Activated CD4-positive, alpha-beta T cell treated with anti-CD3 and anti-CD28 coated beads, Interleukin-2, amount 50 U/mL, for 1 hour (primary cell): Measurements from ENCODE around the gene SEL1L.
"Not testable (repeated sequence)": the region's sequence is repeated elsewhere in the genome, so short reads cannot be mapped to it uniquely, and the experiment has no call there.

Experiments used
- DNase-seq: peaks from one replicate; pipeline ENCODE4 v3.0.0-alpha.2; 2020

Gene SEL1L

DNA sequence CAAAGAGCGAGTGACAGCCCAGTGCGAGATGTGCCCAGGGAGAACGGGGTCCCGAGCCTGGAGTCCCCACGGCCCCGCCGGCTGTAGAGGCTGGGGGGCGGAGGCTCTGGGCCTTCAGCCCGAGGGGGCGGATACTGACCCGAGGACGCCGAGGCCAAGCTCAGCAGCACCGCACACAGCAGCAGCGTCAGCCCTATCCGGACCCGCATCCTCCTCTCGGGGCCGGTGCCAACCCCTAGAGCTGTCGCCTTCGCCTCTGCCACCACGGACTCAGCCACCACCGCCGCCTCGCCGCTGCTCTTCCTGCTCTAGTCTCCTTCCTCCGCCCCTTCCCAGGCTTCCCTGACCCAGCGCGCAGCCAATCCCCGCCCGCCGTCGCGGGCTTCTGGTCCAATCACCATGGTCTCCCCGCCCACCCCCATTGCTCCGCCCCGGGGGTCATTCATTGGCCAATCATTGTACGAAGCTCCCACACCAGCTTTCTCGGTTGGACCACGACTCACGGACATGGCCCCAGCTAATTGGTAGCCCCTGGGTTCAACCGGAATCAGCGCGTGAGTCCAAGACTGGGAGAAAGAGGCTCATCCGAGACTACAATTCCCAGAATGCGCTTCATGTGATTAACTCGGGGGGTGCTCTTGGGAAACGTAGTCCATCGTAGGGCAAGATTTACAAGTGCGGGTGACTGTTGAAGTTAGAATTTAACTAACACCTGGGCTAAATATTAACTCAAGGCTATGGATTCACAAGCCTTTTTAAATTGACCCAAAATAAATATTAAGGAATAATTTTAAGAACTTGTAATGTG, at the start of gene SEL1L:
Gene SEL1L, minus strand, starts transcription at position 318 of the 808 bp plus-strand sequence. Its CDS starts 109 bp downstream, at position 209.
- DNase-seq = peak; percentile 100

DNA sequence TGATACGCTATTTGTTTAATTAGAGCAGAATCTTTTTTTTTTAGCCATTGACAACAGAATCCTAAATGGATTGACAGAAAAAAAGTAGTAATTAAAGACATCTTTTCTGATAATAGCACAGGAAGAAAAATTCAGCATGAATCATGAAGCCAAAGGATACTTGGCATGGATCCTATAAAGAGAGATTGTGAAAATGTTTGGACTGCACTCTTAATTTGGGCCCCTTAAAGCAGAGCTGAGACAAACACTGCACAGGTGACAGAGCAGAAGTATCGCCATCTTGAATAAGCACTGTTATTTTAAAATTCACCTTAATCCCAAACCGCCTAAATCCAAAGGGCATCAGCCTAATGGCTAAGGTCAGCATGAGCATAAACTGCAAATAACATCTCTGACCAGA, 48.8 kb upstream of the SEL1L start:
- DNase-seq = no peak

DNA sequence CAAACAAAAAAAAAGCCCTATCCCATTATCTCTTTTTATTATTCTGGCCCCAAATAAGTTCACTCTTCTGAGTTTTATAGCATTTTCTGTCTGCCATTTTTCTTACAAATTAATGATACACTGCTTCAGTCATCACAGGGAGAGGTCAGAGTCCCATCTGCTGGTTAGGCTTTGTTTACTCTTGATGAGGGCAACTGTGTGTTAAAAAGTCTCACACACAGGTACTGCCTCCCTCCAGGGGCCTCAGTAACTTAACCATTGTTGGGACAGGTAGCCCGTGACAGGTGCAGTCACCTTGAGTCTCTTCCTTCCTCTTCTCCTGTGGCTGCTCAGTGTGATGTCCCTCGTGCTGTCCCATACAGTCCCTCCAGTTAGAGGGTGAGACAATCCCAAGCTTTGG, 45.5 kb upstream of the SEL1L start:
- DNase-seq = no peak

DNA sequence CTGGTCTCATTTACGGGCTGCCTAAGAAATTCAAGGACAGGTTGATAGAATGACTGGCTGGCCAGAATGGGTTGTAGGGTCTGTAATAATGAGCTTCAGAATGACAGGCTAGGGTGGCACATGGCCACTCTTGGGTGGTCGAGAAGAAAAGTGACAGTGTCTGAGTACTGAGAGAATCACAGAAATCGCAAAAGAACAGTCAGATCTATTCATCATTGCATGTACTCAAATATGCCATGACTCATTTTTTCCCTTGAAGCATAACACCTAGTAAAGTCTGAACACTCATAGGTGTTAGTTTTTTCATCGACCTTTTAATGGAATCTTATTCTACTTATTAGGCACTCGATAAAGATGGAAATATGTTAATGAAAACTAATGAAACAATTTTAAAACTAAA, 37.8 kb upstream of the SEL1L start:
- no peak for DNase-seq

DNA sequence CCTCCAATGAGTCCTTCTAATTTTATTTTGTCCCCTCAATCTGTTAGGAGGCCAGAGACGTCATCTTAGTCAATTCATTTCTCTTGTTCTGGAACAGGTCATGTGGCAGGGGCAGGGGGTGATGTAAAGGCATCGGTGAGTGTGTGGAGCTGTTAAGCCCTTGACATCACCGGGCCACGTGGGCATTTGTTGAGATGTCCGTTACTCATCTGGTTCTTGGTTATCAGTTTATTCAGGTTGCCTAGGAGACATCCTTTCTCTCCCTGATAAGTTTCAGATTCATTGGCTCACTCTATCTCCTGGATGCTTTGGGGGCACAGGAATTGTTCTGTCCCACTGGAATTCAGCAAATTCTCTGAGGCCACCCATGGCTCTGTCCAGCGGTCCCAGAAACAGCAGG, 33.6 kb upstream of the SEL1L start:
- no peak for DNase-seq

DNA sequence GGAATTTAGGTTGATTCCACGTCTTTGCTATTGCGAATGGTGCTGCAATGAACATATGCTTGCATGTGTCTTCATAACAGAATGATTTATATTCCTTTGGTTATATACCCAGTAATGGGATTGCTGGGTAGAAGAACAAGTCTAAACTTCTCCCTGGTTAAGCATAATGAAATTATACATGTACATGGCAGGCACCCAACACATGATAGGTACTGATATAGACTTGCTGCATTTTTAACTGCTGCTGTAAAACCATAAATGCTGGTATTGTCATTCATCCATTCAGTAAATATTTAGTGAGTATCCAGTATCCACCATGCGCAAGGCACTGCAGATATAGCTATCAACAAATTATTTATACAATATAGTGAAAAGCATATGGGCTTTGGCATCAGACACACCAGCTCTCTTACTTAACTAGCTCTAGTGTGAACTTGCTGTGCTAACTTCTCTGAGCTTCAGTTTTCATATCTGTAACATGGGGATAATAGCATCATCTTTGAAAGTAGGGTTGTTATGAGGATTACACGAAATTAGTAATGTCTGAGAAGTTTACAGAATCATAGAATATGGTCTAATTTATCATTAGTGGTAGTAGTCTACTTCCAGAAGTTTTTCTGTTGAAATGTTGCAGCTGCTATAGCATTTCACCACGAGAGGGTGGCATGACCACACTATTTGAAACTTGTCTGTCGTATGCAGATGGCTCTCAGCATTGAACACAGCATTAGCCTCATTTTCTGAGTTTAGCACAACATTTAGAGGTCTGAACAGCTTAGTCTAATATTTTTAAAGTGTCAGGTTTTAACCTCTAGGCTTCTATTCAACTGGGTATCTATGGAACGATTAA, 32.0 kb upstream of the SEL1L start:
- DNase-seq = no peak

DNA sequence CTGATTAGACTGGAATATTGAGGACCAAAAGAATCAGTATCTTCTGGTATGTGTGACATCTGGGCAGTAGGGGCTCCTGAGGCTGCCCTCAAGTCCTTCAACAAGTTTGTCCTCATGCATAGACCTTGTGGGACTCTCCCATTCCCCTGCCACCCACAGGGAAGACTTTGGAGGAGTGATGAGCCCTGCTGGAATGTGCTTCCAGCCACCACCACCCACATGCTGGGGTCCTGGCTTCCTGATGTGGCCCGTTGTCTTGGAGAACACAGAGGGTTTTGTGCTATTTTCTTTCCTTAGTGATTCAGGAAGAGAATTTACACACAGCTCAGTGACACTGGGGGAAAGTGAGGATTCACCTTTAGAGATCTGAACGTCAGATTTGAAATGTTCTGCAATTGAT, 29.2 kb upstream of the SEL1L start:
- DNase-seq = no peak

DNA sequence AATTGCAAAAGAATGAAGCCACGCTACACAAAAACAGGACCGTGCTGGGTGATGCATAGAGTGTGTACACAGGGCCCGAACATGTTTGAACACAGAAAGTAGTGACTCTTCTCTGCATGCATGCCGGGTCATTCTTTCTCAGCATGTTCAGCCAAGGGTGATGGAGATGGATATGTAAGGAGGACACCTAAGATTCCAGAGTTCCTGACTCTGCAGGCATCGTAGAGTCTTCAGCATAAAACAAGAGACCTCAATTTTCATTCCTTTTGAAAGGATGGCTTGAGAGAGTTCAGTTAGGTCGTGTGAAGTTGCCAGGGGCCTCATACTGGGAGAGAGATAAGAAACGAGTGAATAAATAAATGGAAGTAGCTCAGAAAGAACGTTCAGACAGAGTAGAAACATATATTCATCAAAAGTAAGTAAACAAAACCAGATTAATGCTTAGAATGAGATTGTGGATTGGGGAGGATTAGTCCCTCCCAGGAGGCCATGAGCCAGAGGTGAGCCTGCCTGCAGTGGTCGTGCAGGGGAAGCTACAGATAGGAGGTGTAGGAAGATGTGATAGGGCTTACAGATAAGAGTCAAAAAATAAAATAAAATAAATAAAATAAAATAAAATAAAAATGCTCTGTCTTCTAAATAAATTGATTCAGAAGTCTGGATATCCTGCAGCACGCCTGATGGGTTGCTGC, 27.6 kb upstream of the SEL1L start:
- no peak for DNase-seq

DNA sequence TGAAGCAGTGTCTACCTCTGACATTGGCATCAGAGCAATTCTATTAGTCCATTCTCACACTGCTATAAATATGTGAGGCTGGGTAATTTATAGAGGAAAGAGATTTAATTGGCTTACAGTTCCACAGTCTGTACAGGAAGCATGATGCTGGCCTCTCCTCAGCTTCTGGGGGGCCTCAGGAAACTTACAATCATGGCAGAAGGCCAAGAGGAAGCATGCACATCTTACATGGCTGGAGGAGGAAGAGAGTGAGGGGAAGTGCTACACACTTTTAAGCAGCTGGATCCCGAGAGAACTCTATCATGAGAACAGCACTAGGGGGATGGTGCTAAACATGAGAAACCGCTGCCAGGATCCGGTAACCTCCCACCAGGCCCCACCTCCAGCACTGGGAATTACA, 25.7 kb upstream of the SEL1L start:
- no peak for DNase-seq

DNA sequence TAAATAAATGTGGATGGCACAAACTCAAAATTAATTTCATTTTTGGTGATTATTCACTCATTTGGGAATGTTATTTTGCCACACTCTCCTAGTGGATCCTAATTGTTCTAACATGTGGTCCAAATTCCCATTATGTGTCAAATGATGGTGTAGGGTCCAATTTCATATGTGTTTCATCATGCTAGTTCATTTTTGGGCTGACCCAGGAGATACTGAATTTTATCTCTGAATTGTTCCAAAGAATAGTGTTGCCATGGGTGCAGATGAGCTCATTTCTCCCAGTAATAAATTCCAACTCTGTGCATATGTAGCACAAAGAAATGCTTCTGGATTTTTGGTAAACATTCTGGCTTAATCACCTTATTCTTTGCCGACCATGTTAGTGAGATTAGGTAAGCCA, 23.5 kb upstream of the SEL1L start:
- DNase-seq = no peak

DNA sequence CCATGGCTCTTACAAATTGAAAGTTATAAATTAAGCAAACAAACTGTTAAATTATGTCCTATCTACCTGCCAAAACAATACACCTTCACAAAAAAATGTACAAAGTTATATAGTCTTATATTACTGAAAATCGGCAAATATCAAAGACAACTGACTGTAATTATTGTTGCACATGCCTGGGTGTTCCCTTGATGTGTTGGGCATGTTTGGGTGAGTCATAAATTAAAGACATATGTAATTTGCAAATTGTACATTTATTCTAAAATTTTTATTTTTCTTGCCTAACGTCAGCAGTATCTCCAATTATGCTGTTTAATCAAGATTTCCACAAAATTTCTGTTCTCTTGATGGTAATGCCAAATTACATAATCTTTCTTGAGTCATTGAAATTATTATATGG, 22.0 kb upstream of the SEL1L start:
- DNase-seq = no peak

DNA sequence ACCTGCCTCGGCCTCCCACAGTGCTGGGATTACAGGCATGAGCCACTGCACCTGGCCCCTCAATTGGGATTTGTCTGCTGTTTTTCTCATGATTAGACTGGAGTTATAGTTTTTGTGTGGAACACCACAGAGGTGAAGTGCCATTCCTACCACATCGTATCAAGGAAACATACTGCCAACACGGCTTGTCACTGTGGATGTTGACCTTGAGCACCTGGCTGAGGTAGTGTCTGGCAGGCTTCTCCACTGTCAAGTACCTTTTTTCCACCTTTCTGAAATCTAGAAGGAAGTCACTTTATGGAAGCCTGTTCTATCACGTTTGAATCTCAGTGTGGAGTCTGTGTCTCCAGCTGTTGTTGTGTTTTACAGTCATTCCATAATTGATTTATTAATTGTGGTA, 21.4 kb upstream of the SEL1L start:
- DNase-seq = no peak

DNA sequence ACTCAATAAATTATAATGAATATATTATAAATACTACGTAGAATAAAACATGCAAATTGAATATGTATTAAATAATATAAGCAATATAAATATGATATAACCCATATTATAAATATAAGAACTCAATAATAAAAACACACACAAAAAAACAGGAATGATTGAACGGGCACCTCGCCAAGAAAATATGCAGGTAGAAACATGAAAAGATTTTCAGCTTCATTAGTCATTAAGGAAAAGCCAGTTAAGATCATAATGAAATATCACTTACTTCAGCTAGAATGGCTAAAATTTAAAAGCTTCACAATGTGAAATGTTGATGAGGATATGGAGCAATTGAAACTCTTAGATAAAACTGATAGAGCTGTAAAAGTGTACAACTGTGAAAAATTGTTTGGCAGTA, 17.8 kb upstream of the SEL1L start:
- DNase-seq = no peak

DNA sequence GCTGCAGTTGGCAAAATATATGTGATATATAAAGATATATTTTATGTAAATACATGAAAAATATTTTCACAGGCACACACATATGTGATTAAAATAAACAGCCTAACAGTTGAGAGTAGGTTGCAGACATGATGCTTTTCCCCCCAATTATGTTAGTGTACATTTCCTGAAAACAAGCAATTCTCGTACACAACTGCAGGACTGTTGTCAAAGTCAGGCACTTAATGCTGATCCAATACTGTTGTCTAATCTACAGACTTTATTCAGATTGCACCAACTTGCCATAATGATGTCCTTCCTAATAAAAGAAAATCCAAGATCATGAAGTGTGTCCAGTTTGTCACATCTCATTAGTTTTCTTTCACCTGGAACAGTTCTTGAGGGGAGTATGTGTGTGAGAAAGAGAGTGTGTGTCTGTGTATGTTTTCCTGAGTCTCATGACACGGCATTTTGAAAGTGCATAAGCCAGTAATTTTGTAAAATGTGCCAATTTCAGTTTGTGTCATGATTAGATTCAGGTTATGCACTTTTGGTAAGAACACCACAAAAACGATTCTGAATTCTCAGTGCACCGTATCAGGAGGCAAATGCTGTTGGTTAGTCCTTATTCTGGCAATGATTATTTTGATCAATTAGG, 16.5 kb upstream of the SEL1L start:
- no peak for DNase-seq

DNA sequence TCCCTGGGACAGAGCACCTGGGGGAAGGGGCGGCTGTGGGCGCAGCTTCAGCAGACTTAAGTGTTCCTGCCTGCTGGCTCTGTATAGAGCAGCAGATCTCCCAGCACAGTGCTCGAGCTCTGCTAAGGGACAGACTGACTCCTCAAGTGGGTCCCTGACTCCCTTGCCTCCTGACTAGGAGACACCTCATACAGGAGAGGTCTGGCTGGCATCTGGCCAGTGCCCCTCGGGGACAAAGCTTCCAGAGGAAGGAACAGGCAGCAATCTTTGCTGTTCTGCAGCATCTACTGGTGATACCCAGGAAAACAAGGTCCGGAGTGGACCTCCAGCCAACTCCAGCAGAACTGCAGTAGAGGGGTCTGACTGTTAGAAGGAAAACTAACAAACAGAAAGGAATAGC, 7.6 kb upstream of the SEL1L start:
- not testable (repeated sequence) for DNase-seq

DNA sequence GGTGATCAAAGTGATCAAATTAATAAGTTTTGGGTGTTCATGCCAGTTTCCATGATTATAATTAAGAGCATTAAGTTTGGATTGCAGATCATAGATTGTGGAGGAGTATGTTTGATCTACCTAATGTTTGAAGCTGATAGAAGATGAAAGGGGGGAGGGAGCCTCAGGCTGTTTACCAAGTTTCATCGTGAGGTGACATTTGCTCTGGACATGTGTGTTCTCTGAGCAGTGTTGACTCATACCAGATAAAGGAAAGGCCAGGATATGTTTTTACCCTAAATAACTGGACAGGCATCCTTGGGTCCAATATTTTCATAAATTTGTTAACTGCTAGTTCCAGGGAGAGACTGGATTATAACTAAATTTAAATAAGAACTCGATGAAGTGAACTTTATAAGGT, 3.5 kb upstream of the SEL1L start:
- no peak for DNase-seq

DNA sequence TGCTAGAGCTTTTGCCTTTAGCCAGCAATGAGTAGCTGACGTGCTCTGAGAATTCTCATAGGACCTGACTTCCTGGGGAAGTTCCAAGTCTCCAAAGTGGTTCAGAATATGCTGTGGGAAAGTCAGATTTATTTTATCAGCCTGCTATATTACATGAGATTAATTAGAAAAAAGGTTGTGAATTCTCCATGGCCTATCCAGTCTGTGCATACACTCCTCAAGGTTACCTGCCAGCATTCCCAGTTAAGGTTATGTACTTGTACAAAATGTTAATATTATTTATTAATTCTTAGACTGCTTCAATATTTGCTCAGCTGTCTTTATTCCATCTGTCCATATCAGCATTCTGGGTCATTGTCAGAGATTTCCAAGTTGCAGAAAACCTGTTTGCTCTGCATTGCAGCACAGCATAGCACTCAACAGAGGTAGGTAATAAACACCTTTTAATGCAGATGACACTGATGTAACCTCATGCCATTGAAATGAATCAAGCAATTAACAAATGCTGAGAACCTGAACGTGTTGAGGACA, 2.7 kb upstream of the SEL1L start:
- DNase-seq = no peak

DNA sequence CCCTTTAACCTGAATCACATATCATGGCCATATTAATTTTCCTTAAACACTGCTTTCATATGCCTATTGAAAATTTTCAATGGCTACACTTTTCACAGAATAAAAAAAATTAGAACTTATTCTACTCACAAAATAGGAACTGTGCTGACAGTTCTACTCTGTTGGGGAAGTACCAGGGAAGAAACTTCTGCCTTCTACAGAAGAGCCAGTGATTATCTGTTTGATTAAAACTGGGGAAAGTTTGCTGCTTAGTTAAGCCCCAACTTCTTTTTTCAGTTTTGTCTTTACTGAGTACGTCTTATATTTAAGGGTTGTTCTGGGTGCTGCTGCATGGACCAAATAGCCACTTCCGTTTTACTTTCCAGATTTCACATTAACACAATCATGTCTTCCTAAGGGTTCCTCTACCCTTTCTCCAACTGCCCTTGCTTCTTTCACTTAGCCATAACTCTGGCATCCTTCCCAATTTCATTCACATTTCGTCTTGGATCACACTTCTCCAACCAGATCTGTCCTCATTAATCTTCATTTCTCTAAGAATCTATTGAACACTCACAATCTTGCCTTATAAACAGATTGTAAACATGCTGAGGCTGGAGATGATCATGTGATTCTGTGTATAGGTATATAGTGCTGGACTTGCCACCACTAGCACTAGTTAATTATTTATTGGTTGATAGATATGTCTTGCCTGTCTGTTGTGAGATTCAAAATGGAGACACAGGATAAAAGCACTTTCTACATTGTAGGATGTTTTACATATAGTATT, 1.9 kb upstream of the SEL1L start:
- no peak for DNase-seq

DNA sequence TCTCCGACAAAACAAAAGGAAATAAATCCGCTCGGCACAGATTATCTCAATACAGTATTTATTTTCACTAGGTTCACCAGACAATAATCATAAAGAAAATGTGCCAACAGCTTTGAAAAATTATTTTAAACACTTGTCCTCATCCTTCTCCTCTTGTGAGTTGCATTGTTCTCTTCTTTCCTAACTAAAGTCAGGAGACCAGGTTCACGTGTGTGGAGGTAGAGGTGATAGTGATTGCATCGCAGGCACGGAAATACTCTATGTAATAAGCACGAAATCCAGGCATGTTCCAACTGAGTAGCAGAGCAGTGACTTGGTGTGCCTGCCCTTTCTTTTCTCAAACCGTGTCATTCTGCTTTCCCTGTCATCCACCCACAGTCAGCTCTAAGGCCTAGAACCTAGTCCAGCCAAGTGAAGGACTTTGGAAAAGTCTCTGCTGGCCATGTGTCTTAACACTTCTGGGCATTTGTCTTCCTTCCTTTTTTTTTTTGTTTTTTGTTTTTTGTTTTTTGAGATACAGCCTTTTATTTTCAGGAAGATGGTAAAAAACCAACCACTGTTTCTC, 939 bp upstream of the SEL1L start:
- DNase-seq = no peak

DNA sequence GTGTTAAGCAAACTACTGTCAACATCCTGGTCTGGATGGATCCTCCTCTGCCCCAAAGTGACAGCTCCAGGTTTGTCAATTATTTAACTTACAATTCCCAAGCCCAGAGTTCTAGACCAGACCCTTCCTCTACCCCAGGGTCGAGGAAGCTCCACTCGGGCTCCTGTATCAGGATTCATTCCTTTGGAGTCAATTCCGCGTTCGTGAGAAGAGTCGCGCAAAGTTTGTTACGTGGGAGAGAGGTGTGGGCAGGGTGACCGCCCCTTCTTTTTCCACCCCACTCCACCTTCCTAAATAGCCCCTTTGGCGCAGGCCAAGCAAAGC, 479 bp downstream of the SEL1L start:
- DNase-seq = no peak

DNA sequence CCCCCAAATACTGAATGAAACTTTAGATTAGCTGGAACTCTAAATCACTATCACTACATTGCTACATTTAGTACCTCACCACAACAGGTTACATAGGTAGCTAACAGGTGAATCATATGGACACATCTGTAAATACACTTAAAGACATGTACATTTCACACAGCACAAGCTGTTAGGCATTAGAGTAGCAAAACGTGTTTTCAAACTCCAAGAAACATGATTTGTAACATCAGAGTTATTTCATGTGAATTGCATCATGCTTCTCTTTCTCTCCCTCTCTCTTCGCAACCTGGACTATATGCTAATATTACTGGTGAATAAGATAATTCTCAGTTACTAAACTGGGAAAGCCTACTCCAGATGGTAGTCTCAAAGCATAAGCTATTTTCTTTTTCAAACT, 4.3 kb downstream of the SEL1L start:
- DNase-seq = no peak

DNA sequence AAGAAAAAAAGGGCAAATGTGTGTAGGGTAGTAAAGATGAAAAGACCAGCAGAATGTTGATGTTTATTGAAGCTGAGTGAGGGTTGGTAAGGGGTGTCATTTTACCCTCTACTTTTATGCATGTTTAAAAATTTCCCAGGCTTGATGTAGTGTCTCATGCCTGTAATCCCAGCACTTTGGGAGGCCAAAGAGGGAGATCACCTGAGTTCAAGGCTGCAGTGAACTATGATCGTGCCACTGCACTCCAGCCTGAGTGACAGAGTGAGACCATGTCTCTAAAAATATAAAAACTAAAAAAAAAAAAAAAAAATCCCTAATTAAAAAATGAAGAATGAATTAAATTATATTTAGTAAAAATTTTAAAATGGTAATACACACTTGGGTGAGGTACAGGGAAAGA, 8.5 kb downstream of the SEL1L start:
- no peak for DNase-seq
